Heart left ventricle (tissue), 13 donors: ENCODE results near the gene TRAPPC1.

ENCODE experiments used
- POLR2A ChIP-seq, 2 donors: fragments of 450-650 bp; IDR thresholded peaks; one replicate each; pipeline ENCODE4 v1.6.1; 2017; ENCODE audit warnings: antibody characterized with exemption in 2 of 2, mild to moderate bottlenecking in 2 of 2, moderate library complexity in 2 of 2
- TF ChIP-seq, protein P1 (sequence below), 12 donors: fragments of 200-600 bp; sonication (generic) in 4 of 12; IDR thresholded peaks; one replicate each; pipeline versions ENCODE4 v1.5.0 to v1.8.0; 2018 to 2022; ENCODE audit warnings: antibody characterized with exemption in 12 of 12, mild to moderate bottlenecking in 5 of 12
- donor health status: ischemic (EF 13 %, LVEDD 7.1; RV severe dilation, severe dysfunction).
- donor health status: DM: no; HTN: yes; CAD: no.
- donor health status: DM: no; HTN: no; CAD: no.
- donor health status: ischemic (EF 25% LVEDD 6.9; RV normal size, moderate dysfunction).
- donor health status: ischemic (EF 25% LVEDD 5.7; RV mildly dilated, moderate dysfunction).
- donor health status: ischemic (EF 35%, LVEDD 5.7; RV mildly dilated, moderate dysfunction).
- donor health status: nonischemic (EF 11% LVEDD 7.7; RV severe dilation, severe dysfunction).
- donor health status: DM: yes; HTN: yes; CAD: no.
- donor health status: PGD.
- donor health status: ischemic (EF 29% LVEDD 5.4; RV normal size, mild dysfunction).
- donor health status: nonischemic (EF 23%, LVEDD 6.1; RV moderate dilation, normal function).

DNA sequence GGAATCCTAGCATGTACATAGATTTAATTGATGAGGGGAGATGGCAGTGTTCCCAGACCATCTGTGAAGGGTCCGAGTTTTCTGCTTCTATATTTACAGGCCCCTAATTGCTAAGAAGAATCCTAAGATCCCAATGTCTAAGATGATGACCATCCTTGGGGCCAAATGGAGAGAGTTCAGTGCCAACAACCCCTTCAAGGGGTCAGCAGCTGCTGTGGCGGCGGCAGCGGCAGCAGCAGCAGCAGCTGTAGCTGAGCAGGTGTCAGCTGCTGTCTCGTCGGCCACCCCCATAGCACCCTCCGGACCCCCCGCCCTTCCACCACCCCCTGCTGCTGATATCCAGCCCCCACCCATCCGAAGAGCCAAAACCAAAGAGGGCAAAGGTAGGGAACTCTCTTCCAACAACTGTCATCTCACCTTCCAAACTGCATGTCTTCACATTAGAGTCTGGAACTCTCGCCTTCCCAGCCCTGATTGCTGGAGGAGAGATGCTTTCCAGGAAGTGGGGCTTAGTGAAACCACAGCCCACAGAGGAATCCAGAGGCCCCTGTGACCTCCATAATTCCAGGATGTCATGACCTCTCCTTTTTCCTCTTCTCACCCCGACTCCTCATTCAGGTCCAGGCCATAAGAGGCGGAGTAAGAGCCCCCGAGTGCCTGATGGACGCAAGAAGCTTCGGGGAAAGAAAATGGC, 38.4 kb downstream of the TRAPPC1 start:
- TF ChIP-seq, protein P1, sequence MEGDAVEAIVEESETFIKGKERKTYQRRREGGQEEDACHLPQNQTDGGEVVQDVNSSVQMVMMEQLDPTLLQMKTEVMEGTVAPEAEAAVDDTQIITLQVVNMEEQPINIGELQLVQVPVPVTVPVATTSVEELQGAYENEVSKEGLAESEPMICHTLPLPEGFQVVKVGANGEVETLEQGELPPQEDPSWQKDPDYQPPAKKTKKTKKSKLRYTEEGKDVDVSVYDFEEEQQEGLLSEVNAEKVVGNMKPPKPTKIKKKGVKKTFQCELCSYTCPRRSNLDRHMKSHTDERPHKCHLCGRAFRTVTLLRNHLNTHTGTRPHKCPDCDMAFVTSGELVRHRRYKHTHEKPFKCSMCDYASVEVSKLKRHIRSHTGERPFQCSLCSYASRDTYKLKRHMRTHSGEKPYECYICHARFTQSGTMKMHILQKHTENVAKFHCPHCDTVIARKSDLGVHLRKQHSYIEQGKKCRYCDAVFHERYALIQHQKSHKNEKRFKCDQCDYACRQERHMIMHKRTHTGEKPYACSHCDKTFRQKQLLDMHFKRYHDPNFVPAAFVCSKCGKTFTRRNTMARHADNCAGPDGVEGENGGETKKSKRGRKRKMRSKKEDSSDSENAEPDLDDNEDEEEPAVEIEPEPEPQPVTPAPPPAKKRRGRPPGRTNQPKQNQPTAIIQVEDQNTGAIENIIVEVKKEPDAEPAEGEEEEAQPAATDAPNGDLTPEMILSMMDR (IDR thresholded peaks at IDR 0.05), result no peak
- TF ChIP-seq POLR2A (IDR thresholded peaks at IDR 0.05), result no peak
